Kidney epithelial cell (primary cell): ENCODE results near the gene DONSON. TPM values are rescaled to one million over a fixed set of nuclear protein-coding genes. Genes with fewer than 3 reads are reported as not detected.

ENCODE experiments used
- DNase-seq: peaks from one replicate; pipeline ENCODE4 v3.0.0-alpha.2; 2010; ENCODE audit warnings: low read depth
- H3K27me3 ChIP-seq: 2 replicates; pipeline ENCODE4 v1.6.0; 2011; ENCODE audit warnings: low read length; ENCODE audit not compliant: control insufficient read depth, insufficient read depth
- H3K36me3 ChIP-seq: 2 replicates; pipeline ENCODE4 v1.5.1; 2011; ENCODE audit warnings: low read length; ENCODE audit not compliant: control insufficient read depth, insufficient read depth
- H3K4me3 ChIP-seq: 2 replicates; pipeline ENCODE4 v1.5.1; 2011; ENCODE audit warnings: low read depth, mild to moderate bottlenecking, control low read depth, low read length
- CTCF ChIP-seq: IDR thresholded peaks from 2 replicates; pipeline ENCODE4 v1.5.1; 2011; ENCODE audit warnings: mild to moderate bottlenecking, moderate library complexity, low read length, control low read depth, inconsistent platforms; ENCODE audit not compliant: insufficient read depth, poor library complexity, severe bottlenecking
- total RNA-seq: library from RNA; depleted of rRNA; stranded (reverse); fragments of >200 nt; gene quantifications from 2 replicates; pipeline ENCODE4 v1.2.3, GENCODE V29; 2015

DONSON gene
- total RNA-seq, 1 donor from 2014 or later = 6.8 TPM

- Histone ChIP-seq H3K36me3 (peaks cover 3% of the 10 kb centered on the region), H3K4me3 (no peak overlapping the region), H3K27me3 (no peaks in the 10 kb centered on the region)
- no peak for DNase-seq
- no peak for TF ChIP-seq CTCF
Measured at GRCh38 chr21:33546086-33546485, 42.4 kb downstream of the DONSON start.

GRCh38 chr21:33544451-33545195 lies 43.9 kb downstream of the DONSON start:
- H3K27me3 ChIP-seq = no peaks in the 10 kb centered on the region
- no peaks in the 10 kb centered on the region for H3K36me3 ChIP-seq
- H3K4me3 ChIP-seq = peak overlapping the region; percentile 67
- no peak for DNase-seq
- TF ChIP-seq CTCF = no peak

- Histone ChIP-seq H3K4me3 (peak overlapping the region; percentile 67), H3K36me3 (no peaks in the 10 kb centered on the region), H3K27me3 (no peaks in the 10 kb centered on the region)
- DNase-seq = no peak
- no peak for TF ChIP-seq CTCF
Measured at GRCh38 chr21:33543505-33544129, 44.9 kb downstream of the DONSON start.

GRCh38 chr21:33542640-33543504 lies 45.6 kb downstream of the DONSON start, which contains the start of gene SON:
Gene SON (plus strand): TSS chr21:33543038. CDS start chr21:33543093, 55 bp downstream.
- no peaks in the 10 kb centered on the region for H3K27me3 ChIP-seq
- peak; percentile 95 for DNase-seq
- H3K36me3 ChIP-seq = no peaks in the 10 kb centered on the region
- TF ChIP-seq CTCF = no peak
- peak within 1 kb of the TSS; percentile 95 for H3K4me3 ChIP-seq

- Histone ChIP-seq H3K27me3 (no peaks in the 10 kb centered on the region), H3K36me3 (peaks cover 1% of the 10 kb centered on the region), H3K4me3 (peak within 1 kb of the TSS; percentile 95)
- TF ChIP-seq CTCF = no peak
- no peak for DNase-seq
Measured at GRCh38 chr21:33541756-33542639, 46.5 kb downstream of the DONSON start, which contains the start of gene GART. Gene GART (minus strand): TSS chr21:33542117. CDS start chr21:33539315, 2,802 bp downstream.
